ENCODE data around the gene MID1.

The MID1 gene

GRCh38 chrX:10526451-10526850 lies 93.9 kb downstream of the MID1 start:
- DNase-seq = no peak

GRCh38 chrX:10525381-10526120 lies 94.8 kb downstream of the MID1 start:
- DNase-seq = no peak

GRCh38 chrX:10524578-10524977 lies 95.8 kb downstream of the MID1 start:
- DNase-seq = no peak

- no peak for DNase-seq
These were observed 100.6 kb downstream of the MID1 start for GRCh38 chrX:10519761-10520160.

GRCh38 chrX:10519278-10519677 lies 101.1 kb downstream of the MID1 start:
- DNase-seq = no peak

GRCh38 chrX:10518073-10518472 lies 102.3 kb downstream of the MID1 start:
- no peak for DNase-seq

GRCh38 chrX:10516781-10517322 lies 103.5 kb downstream of the MID1 start:
- no peak for DNase-seq

- no peak for DNase-seq
These were observed 105.5 kb downstream of the MID1 start for GRCh38 chrX:10514891-10515290.

GRCh38 chrX:10513974-10514373 lies 106.4 kb downstream of the MID1 start:
- no peak for DNase-seq

- DNase-seq = no peak
These were observed 107.6 kb downstream of the MID1 start for GRCh38 chrX:10512741-10513140.

GRCh38 chrX:10512258-10512657 lies 108.1 kb downstream of the MID1 start:
- no peak for DNase-seq

- DNase-seq = no peak
These were observed 111.0 kb downstream of the MID1 start for GRCh38 chrX:10509397-10509796.

- no peak for DNase-seq
These were observed 111.5 kb downstream of the MID1 start for GRCh38 chrX:10508891-10509290.

GRCh38 chrX:10507876-10508275 lies 112.5 kb downstream of the MID1 start:
- no peak for DNase-seq

- DNase-seq = no peak
These were observed 113.2 kb downstream of the MID1 start for GRCh38 chrX:10507181-10507580.

- no peak for DNase-seq
These were observed 113.6 kb downstream of the MID1 start for GRCh38 chrX:10506781-10507180.

- DNase-seq = no peak
These were observed 114.7 kb downstream of the MID1 start for GRCh38 chrX:10505726-10506125.

- DNase-seq = no peak
These were observed 117.4 kb downstream of the MID1 start for GRCh38 chrX:10502961-10503360.

GRCh38 chrX:10501611-10502010 lies 118.8 kb downstream of the MID1 start:
- DNase-seq = no peak

GRCh38 chrX:10496345-10496965 lies 123.9 kb downstream of the MID1 start:
- DNase-seq = no peak

- no peak for DNase-seq
These were observed 124.7 kb downstream of the MID1 start for GRCh38 chrX:10495677-10496076.

- DNase-seq = no peak
These were observed 128.1 kb downstream of the MID1 start for GRCh38 chrX:10492250-10492649.

GRCh38 chrX:10486373-10486772 lies 134.0 kb downstream of the MID1 start:
- no peak for DNase-seq

GRCh38 chrX:10485326-10485725 lies 135.1 kb downstream of the MID1 start:
- no peak for DNase-seq

All from NCI-H345 (cell line).